Lung (tissue), 12 donors: ENCODE results near the gene OR10AD1. TPM values are rescaled to one million over a fixed set of nuclear protein-coding genes. Genes with fewer than 3 reads are reported as not detected.

Source experiments
- ATAC-seq: fragments of 200-7000 bp; cut with Tn5 transposase; one replicate; pipeline ENCODE4 v1.9.1; 2020; ENCODE audit warnings: moderate number of reproducible peaks; ENCODE audit not compliant: insufficient read depth, low FRiP score
- DNase-seq, 3 donors: peaks; one replicate each; pipeline ENCODE4 v3.0.0-alpha.2; 2013 to 2017
- H3K27ac ChIP-seq, 2 donors: one replicate each; pipeline ENCODE4 v1.5.1; 2013; ENCODE audit warnings: mild to moderate bottlenecking in 2 of 2, moderate library complexity in 2 of 2, control low read depth in 1 of 2, inconsistent platforms in 1 of 2, low read depth in 1 of 2, low read length in 1 of 2
- H3K27me3 ChIP-seq, 3 donors: one replicate each; pipeline ENCODE4 v1.5.1; 2013; ENCODE audit warnings: low read length in 2 of 3; ENCODE audit not compliant: control insufficient read depth in 3 of 3, insufficient read depth in 3 of 3
- H3K36me3 ChIP-seq, 4 donors: one replicate each; pipeline ENCODE4 v1.5.1; 2013; ENCODE audit warnings: low read length in 4 of 4, mild to moderate bottlenecking in 1 of 4, moderate library complexity in 1 of 4; ENCODE audit not compliant: control insufficient read depth in 4 of 4, insufficient read depth in 4 of 4
- H3K4me1 ChIP-seq, 5 donors: one replicate each; pipeline ENCODE4 v1.5.1; 2013; ENCODE audit warnings: low read length in 5 of 5, mild to moderate bottlenecking in 2 of 5, moderate library complexity in 1 of 5; ENCODE audit not compliant: control insufficient read depth in 5 of 5, insufficient read depth in 5 of 5
- H3K4me3 ChIP-seq: one replicate; pipeline ENCODE4 v1.5.1; 2013; ENCODE audit warnings: mild to moderate bottlenecking, control low read depth, moderate library complexity
- H3K9ac ChIP-seq, 2 donors: one replicate each; pipeline ENCODE4 v1.5.1; 2013; ENCODE audit warnings: low read length in 2 of 2, control low read depth in 1 of 2; ENCODE audit not compliant: insufficient read depth in 1 of 2
- H3K9me3 ChIP-seq, 4 donors: one replicate each; pipeline ENCODE4 v1.5.1; 2013; ENCODE audit warnings: low read length in 3 of 4, mild to moderate bottlenecking in 1 of 4, moderate library complexity in 1 of 4; ENCODE audit not compliant: control insufficient read depth in 4 of 4, insufficient read depth in 3 of 4
- WGBS, 2 donors: extraction: QIAGEN DNeasy Blood & Tissue Kit; methylation state at CpG; one replicate each; pipeline ENCODE4 v1.1.7; 2013; 5-methylcytosine and 5-hydroxymethylcytosine counted together
- polyA plus RNA-seq, 2 donors: library from polyadenylated mRNA; stranded (reverse); fragments of 200-250 nt; gene quantifications; one replicate each; pipeline ENCODE4 v1.2.1, GENCODE V29; 2013
- total RNA-seq, 2 donors: library from RNA; depleted of rRNA in 1 of 2; stranded (reverse); fragments of >200 nt in 1 of 2; gene quantifications; one replicate each; pipeline ENCODE4 v1.2.1, GENCODE V29; 2014 to 2021
- TF ChIP-seq, protein P1 (sequence below): IDR thresholded peaks from 2 replicates; pipeline ENCODE4 v1.5.1; 2012; ENCODE audit warnings: mild to moderate bottlenecking; ENCODE audit errors: control extremely low read depth, extremely low read depth
- donor health status: control.
- donor health status: control.
- donor health status: Bipolar disorder and iron deficiency.
- donor health status: healthy.
- donor health status: DM: yes; HTN: yes; CAD: no.

OR10AD1 gene
- total and polyA plus RNA-seq, 4 donors, result not detected

GRCh38 chr12:48183876-48184548, 19.1 kb downstream of the OR10AD1 start:
- H3K4me1 ChIP-seq, result peaks cover 0 to 10% (median 5%) of the 10 kb centered on the region in 5 donors
- H3K36me3 ChIP-seq, result no peaks in the 10 kb centered on the region
- 3 to 4% methylated on average over 58 to 61 of the region's 61 CpGs for WGBS, 2 donors
- ATAC-seq (peak; percentile 8), DNase-seq (peak in 1 of 3 donors; percentile 11)
- H3K9me3 ChIP-seq, result no peaks in the 10 kb centered on the region
- no peak overlapping the region for H3K27ac ChIP-seq
- no peak overlapping the region for H3K9ac ChIP-seq
- peak overlapping the region; percentile 52 for H3K4me3 ChIP-seq
- TF ChIP-seq, protein P1, sequence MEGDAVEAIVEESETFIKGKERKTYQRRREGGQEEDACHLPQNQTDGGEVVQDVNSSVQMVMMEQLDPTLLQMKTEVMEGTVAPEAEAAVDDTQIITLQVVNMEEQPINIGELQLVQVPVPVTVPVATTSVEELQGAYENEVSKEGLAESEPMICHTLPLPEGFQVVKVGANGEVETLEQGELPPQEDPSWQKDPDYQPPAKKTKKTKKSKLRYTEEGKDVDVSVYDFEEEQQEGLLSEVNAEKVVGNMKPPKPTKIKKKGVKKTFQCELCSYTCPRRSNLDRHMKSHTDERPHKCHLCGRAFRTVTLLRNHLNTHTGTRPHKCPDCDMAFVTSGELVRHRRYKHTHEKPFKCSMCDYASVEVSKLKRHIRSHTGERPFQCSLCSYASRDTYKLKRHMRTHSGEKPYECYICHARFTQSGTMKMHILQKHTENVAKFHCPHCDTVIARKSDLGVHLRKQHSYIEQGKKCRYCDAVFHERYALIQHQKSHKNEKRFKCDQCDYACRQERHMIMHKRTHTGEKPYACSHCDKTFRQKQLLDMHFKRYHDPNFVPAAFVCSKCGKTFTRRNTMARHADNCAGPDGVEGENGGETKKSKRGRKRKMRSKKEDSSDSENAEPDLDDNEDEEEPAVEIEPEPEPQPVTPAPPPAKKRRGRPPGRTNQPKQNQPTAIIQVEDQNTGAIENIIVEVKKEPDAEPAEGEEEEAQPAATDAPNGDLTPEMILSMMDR, result no peak
- peaks cover 0 to 67% (median 55%) of the 10 kb centered on the region in 3 donors for H3K27me3 ChIP-seq

- DNase-seq (peak; percentile 73 to 85 (median 84)), ATAC-seq (peak; percentile 75)
- TF ChIP-seq, protein P1, result no peak
- Histone ChIP-seq H3K4me1 (peaks cover 0 to 10% (median 5%) of the 10 kb centered on the region in 5 donors), H3K4me3 (peak within 1 kb of the TSS; percentile 52), H3K36me3 (no peaks in the 10 kb centered on the region), H3K9ac (no peak within 1 kb of the TSS), H3K9me3 (no peaks in the 10 kb centered on the region), H3K27me3 (peaks cover 0 to 67% (median 55%) of the 10 kb centered on the region in 3 donors), H3K27ac (no peak within 1 kb of the TSS)
- WGBS, 2 donors, result 0 to 1% methylated on average over 58 to 61 of the region's 61 CpGs
These were observed 19.8 kb downstream of the OR10AD1 start, which contains the start of gene CCDC184 for GRCh38 chr12:48183091-48183875. Gene CCDC184, plus strand, starts transcription at chr12:48183644. Its CDS starts 479 bp downstream, at chr12:48184123.

DNA sequence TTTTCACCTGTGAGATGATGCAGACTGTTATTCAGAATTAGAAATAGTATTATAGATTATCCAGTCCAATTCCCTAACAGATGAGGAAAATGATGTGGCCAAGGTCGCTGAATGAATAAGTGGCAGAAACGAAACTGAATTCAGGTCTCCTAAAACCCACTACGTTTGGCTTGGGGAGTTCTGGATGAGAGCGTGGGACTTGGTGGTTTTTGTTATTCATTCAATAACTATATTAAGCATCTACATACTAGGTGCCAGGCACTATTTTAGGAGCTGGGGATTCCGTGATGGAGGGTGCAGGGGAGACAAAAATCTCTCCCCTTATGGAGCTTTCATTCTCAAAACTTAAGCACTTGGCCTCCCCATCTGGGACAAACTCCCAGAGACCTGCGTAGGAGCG, 20.5 kb downstream of the OR10AD1 start:
- Histone ChIP-seq H3K9me3 (no peaks in the 10 kb centered on the region), H3K36me3 (no peaks in the 10 kb centered on the region), H3K4me3 (peak overlapping the region; percentile 52), H3K27ac (no peak overlapping the region), H3K4me1 (peaks cover 0 to 10% (median 5%) of the 10 kb centered on the region in 5 donors), H3K9ac (no peak overlapping the region), H3K27me3 (peaks cover 0 to 63% (median 55%) of the 10 kb centered on the region in 3 donors)
- DNase-seq (no peak), ATAC-seq (no peak)
- TF ChIP-seq, protein P1, result no peak
- 5 to 9% methylated on average over 7 of the region's 7 CpGs for WGBS, 2 donors
